ENCODE results near the gene JARID2.

The JARID2 gene

DNA sequence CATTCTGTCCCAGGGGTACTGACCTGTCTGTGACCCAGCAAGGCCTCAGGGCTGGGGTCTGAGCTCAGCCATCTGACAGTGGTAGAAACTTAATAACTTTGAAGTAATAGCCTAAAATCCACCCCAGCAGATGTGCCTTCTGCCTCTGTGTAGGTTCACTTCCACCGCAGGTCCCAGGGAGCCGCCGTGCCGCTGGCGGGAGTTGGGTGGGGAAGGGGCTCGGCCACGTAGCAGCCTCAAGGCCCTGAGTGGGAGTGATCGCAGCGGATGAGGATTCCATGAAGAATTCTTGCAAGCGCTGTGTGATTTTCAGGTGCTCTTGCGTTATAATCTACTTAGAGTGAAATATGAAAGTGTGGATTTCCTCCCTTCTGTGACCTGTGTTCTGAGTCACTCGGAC, 253.3 kb downstream of the JARID2 start:
- DNase-seq: no peak

DNA sequence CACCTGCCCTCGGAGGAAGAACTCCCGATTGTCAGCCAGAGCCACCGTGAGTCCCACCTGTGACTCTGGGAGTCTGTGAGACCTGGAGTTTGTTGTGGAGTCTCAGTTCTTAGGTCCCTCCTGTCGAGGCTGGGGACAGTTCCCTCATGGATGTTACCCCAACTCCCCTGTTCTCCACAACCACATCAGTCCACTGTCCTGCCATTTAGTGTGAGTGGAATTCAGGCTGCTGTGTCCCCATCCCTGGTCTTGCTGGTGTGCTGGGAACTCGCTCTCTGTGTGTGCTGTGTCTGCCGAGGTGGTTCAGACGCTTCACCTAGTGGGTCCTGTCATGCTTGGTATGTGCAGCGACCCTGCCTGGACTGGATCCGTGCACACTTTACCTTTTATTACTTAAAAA, 253.7 kb downstream of the JARID2 start:
- DNase-seq: no peak

DNA sequence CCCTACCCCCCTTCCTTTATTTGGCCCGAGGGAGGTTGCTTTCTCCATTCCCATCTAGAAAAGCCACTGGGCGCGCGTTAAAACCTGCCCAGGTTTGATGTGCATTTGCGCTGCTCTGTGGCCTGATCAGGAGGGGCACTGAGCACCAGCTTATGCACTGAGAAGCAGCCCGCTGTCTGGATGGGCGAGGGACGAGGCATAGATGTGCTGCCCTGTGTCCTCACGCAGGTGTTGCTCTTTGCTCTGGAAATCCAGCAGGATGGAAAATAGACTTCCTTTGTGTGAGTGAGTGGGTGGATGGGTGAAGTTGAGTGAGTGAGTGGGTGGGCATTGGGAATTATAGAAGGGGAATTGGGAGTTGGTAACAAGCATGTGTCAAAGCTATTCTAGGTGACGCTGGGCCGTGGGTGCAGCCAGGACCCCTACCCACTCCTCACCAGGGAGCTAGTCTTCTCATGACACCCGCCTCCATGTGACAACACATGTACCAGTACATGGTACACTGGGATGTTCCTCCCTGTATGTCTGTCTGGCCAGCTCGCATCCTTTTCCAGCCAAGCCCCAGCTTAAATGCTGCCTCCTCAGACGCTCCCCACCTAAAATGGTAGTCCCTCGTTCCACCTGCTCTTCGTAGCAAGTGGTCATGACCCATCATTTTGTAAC, 254.3 kb downstream of the JARID2 start:
- DNase-seq: no peak

DNA sequence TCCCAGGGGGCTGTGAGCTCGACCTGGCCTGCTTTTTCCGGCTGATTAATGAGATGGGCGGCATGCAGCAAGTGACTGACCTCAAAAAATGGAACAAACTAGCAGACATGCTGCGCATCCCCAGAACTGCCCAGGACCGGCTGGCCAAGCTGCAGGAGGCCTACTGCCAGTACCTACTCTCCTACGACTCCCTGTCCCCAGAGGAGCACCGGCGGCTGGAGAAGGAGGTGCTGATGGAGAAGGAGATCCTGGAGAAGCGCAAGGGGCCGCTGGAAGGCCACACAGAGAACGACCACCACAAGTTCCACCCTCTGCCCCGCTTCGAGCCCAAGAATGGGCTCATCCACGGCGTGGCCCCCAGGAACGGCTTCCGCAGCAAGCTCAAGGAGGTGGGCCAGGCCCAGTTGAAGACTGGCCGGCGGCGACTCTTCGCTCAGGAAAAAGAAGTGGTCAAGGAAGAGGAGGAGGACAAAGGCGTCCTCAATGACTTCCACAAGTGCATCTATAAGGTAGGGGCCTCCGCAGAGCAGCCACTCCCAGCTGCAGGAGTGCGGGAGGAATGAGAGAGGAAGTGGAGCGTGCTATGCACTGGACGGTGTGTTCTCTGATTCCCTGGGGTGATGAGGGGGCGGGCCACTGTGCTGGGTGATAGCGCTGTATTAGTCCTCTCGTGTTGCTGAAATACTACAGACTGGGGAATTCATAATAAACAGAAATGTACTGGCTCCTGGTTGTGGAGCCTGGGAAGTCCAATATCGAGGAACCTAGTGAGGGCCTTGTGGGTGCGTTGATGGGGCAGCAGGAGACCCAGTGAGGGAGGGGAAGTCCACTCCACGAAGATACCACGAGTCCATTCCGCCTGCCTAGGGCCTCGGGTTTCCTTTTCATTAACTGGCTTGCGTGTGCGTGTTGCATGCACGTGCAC, 255.3 kb downstream of the JARID2 start:
- no peak for DNase-seq

DNA sequence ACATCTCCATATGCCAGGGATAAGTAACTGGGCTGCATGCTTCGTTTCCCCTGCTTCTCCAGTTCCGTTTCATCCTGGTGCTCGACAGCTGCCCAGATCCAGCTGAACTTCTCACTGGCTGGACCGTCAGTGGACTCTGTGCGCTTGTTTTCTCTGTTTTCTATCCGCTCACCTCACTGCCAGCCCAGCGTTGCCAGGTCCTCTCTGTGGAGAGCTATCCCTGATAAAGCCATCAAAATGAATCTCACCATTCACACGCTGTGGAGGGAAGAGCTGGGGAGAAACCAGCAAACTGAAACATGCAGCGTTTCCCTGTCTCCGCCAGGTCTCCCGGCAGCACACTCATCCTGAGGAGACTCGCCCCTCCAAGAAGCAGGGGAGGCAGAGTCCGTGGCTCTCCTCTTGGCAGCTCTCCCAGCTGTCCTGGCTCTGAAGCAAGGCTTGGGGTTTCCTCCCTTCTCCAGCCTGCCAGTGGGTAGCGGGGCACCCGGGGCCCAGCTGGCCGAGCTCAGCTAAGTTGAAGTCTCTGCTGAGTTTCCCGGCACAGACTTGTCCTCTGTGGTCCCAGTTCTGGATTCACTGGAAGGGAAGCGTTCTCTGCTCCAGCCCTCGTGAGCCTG, 256.1 kb downstream of the JARID2 start:
- DNase-seq: no peak

DNA sequence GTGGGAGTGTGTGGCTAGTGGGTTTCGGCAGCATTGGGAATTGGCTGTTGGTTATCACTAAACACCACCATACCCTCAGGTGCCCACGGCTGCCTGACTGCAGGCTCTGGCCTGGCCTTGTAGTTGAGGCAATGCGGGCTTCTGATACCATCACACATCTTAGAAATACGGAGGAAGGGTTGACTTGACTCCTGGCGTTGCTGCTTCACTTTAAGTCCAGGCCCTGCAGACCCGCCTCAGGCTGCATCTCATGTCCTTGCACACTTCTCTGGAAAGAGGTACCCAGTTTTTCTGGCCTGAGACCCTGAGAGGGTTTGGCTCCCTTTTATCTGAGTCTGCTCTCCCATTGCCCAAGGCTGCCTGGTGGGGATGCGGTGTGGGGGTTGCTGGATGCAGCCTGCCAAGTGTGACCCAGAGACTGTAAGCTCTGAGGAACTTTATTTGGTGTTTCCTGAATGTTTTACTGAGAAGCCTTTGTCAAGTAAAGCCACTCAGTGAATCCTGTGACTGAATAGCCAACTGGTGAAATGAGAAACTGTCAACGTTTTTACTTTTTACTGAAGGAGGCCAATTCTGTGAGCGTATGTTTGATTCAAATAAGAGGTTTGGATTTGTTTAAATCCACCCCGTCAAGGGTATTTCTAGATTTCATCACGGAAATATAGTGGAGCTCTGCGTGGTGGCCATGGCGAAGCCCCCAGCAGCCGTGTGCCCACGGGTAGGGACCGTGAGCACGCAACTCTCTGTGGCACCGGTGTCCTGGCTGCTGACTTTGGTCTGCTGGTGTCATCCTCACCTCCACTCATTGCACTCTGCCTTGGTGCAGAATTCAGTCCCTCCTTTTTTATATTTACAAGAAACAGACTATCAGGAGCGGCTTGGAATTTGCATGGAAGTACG, 256.8 kb downstream of the JARID2 start:
- no peak for DNase-seq

DNA sequence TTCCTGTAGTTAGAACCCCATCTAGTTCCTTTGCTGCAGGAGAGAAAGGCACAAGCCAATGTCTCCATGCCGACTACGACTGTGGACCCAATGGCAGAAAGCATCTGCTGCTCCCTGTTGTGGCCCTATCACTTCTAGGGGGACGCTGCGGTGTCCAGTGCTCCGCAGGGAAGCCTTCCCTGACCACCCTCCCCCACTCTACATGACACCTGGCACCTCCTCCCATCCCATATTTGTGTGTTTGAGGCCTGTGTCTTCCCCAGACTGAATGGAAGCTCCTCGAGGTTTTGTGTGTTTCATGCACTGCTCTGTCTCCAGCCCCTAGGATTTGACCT, 257.4 kb downstream of the JARID2 start:
- no peak for DNase-seq

DNA sequence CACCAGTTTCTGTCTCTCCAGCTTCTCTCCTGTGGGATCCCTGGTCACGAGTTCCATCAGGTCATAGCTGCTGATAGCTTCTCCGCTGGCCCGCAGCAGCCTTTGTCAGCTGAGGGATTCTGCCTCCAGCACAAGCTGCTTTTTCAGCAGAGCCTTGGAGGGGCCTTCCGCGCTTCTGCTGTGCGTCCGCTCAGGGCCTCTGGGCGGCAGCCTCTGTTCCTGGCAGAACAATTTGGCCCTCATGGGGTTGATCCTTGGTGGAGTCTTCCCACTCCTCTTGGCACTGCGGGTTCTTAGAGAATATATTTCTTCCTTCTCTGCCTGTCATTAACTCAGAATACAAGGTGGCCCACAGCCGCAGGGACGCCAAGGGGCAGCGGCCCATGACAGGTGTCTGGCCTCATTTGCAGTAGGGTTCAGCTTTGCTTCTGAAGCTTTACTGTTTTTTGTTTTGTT, 258.2 kb downstream of the JARID2 start:
- no peak for DNase-seq

DNA sequence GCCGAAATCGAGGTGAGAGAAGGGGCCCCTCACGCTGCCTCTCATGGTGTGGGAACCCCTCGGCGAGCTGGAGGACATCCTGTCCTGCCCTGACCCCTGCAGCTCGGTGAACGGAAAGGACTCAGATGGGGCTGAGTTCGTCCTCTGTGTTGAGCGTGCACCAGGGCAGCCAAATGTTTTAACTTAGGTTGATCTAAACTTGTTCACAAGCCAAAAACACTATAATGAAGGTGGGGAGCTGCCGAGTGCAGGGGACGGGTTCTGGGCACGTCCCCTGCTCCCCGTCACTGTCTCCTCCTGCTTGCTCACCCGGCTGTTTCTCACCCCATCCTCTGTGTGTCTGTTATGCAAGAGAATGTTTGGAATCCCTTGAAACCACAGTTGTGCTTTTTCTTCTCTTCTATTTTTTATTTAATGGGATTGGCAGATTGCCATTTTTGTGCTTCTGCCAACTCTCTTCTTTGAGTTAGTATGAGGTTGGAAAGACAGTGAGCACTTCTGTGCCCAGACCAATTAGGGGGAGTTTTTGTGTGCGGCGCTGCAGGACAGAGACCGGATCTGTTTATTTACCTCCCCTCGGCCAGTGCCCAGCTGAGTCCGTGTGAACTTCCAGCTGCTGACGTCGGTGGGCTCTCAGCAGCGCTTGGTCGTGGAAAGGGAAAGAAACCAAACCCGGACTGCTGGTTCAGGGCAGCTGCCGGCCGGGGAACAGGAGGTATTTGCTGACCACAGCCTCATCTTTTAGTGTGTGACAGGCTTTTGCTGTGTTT, 258.9 kb downstream of the JARID2 start:
- DNase-seq: peak in 2 of 4 experiments; percentile 49 to 53

DNA sequence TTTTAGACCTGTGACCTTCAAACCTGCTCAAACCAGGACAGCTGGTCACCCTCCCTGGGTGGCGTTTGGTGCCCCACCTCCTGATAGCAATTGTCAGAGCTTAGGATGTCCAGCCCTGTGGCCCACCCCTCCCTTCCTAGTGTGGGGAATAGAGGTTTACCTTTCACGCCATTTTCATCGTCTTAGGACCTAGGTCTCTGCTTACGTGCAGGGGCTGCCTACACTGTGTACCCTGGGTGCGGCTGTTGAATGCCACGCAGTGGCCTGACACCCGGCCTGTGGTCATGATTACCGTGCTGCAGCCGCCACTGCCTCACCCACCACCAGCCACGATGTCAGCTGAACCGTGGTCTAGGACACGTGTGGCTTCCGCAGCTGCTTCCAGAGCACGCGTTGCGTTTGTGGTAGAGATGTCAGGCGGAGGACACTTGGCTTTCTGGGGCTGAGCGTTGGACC, 259.6 kb downstream of the JARID2 start:
- DNase-seq: no peak

DNA sequence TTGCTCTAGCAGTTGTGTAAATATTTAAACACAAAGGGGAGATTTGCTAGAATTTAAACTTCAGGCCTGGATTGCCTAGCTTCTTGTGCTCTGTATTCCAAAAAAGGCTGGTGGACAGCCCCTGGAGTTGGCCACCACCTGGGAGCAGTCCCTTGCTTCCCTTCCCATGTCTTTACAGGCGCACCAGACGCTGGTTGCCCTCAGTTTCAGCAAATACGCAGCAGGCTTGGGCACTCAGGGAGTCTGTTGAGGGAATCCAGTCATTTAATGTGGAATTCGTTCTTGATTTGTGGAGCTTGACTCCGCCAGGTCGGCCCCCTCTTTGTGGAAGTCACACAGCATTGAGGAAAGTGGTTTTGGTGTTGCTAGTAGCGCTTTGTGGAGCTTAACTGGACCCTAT, 260.2 kb downstream of the JARID2 start:
- no peak for DNase-seq

DNA sequence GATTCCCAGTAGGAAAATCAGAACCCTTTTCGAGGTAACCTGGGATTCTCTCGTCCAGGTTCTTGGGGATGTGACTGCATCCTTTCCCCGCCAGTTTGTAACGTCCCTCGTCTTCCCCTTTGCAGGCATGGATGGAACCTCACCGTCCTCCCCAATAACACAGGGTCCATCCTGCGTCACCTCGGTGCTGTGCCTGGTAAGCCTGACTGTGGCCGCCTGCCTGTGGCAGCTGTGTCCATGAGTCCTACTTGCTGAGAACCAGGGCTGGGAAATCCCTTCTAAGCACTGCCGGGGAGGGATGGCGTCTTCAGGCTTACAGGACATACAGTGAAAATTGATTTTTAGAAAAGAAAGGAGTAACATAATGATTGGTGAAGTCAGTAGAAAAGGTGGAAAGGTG, 261.4 kb downstream of the JARID2 start:
- DNase-seq: no peak

DNA sequence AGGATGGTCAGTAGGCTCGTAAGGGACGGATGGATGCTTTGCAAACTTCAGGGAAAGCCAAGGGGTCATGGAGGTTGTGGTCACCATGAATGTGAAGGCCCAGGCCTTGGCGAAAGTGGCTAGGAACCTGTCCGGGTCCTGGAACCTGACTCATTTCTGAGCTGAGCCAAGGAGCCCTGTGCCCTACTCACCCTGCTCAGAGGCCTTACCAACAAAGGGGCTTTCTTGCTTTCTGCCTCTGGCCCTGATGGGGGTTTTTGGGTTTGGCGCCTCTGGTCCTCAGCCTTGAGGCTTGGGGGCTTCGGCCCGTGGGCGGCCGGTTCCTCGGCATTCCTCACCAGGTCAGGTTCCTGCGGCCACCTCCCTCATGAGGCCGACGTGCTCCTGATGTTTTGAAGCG, 261.9 kb downstream of the JARID2 start:
- no peak for DNase-seq

DNA sequence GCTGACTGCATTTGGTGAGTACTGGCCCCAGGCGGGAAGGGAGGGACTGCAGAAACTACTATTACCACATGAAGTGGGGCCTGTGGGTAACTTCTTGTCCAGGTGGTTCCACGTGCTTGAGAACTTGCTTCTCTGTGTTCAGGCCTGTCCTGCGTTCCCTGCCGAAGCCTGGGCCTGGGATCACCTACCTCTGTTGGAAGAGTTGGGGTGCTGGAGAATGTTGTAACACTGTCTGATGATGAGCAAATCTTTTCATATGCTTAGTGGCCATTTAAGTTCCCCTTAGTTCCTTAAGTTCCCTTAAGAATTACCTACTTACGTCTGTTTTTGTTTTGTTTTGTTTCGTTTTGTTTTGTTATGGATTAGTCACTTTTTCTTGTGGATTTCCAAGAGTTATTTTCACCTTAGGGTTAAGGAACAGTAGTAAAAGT, 262.6 kb downstream of the JARID2 start:
- DNase-seq: peak; percentile 36 to 78 (median 66)

DNA sequence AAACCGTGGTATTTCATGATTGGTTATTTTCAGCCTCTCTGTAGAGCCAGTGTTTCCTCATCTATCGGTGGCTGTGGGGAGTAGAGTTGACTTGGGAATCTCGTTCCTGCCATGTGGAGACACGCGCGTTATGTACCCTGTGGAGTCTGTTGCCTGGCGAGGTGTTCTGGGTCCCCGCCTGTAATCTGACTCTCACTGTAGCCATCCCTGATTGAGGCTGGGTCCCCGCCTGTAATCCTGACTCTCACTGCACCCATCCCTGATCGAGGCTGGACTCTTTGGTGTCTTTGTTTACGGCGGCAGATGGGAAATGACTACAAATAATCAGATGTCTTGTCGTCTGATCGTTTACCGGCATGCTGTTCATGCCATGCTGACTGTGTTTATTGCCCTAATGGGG, 263.1 kb downstream of the JARID2 start:
- DNase-seq: no peak

DNA sequence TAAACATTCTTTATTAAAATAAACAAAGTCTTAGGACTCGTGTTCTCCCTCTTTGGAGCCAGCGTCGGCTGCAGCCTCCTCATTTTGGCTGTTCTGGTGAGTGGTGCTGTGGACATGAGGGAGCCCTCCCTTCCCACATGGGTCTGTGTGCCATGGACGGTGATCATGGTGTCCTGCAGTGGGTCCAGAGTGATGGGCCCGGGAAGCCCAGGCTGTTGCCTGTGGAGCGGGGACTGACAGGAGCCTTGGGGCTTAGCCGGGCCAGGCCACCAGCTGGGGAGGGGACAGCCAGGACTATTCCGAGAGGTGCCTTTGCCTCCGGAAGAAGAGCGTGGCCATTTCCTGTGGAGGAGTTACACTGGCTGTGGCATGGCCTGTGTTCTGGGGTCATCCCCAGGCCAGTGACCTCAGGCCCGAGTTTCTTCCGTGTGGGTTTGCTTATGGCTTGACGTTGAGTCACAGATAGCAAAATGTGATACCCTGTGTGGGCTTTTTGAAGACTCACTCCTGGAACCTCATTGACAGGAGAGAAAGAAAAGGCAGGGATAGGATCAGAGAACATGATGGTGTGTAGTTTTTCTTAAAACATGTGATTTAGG, 263.6 kb downstream of the JARID2 start:
- DNase-seq: peak; percentile 53 to 76 (median 70)

DNA sequence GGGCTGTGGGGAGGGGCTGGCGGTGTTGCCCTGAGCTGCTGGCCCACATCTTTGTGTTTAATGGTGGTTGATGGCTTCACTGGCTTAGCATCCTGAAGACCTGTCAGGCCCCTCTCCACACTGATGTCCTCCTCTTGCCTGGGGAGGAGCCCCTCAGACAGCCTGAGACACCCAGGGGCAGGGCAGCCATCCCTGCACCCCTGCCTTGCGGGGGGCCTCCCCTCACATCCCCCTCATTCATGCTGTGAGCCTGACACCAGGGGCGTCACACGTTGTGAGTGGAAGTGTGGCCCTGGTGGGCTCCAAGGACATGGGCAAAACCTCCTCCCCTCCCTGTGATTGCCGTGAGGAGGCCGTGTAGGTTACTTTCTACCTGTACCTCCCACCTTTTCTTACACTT, 264.3 kb downstream of the JARID2 start:
- DNase-seq: no peak

DNA sequence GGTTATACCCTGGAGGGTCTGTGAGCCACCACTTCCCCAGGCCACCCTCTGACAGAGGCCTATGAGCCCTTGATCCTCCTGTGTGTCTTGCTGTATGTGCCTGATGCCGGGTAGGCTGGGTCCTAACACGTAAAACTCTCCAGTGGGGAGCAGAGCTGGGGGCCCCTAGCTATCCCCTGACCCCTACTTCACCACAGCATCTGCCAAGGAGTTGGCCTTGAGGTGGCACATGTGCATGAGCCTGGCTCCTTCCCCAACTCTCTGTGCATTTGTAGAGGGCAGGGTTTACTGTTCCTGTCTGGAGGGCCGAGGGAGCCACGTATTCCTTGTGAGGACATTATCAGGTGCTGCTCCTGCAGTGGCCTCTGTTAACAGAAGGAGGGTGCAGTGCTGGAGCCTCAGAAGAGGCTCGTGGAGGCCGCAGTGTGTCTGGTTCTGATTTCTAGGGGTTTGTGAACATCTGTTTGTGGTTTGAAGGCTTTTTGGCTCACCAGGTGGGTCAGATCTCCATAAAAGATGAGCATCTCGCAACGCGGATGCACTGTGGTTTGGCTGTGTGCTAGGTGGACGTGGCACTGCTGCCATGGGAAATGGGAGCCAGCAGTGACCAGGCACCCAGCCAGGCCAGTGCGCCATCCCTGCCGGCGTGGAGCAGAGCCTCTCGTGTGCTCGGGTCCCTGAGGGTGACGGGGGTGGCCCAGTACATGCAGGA, 264.8 kb downstream of the JARID2 start:
- DNase-seq: no peak

DNA sequence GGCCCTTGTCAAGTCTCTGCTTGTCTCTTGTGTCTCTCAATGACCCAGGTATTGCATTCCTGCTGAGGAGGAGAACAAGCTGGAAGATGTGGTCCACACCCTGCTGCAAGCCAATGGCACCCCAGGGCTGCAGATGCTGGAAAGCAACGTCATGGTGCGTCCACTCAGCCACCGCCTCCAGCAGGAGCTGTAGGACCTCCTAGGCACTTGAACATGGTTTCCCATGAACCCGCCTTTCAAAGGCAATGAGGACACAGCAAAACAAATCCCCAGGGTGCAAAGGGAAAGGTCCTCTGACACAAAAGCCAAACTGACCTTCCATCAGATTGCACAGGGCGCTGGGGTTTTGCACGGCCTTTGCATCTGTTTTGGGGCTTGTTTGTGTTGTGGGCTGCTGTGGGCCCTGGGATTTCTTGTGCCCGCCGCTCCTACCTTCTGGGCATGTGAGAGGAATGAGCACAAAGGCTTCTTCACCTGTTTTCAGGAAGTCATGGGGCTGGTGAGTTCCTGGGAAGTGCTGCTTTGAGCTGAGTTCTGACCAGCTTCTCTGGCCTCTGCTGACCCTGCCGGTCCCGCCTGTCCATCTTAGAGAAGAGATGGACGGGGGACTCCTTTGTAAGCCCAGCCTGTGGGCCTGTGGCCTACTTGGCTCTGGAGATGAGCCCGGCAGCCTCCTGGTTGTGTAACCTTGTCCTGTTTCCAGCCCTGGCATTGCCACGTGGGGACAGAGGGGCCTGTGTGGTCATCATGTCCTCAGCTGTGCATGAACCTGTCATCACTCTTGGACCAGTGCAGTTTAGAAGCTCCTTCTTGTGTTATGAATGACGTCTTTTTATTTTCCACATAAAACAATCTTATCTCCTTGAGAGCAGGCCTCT, 265.6 kb downstream of the JARID2 start:
- no peak for DNase-seq

DNA sequence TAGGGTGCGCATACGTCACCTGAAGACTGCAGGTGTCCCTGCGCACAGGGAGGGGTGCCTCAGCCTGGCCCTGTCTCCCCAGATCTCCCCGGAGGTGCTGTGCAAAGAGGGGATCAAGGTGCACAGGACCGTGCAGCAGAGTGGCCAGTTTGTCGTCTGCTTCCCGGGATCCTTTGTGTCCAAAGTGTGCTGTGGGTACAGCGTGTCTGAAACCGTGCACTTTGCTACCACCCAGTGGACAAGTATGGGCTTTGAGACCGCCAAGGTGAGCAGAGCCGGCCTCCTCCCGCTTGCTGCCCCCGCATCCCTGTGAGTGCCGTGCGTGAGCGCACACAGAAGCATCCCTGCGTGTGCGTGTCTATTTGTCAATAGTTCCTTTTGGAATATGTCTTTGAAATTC, 266.3 kb downstream of the JARID2 start:
- no peak for DNase-seq
